Suppressor macrophage (primary cell): ENCODE data around the gene MACROD1.
A peak's percentile ranks its signal among the peaks of the same experiment; 100 is the strongest.

ENCODE experiments used
- DNase-seq, 4 experiments: peaks; one replicate each; pipeline ENCODE4 v3.0.0-alpha.2; 2020 to 2022

The MACROD1 gene

GRCh38 chr11:64034411-64034811, 131.5 kb downstream of the MACROD1 start:
- peak in 1 of 4 experiments; percentile 29 for DNase-seq

GRCh38 chr11:64032050-64032449, 133.9 kb downstream of the MACROD1 start:
- DNase-seq: no peak

- no peak for DNase-seq
Measured at GRCh38 chr11:64031001-64031400, 134.9 kb downstream of the MACROD1 start.

GRCh38 chr11:64029773-64030172, 136.1 kb downstream of the MACROD1 start:
- DNase-seq: no peak

GRCh38 chr11:64028398-64029115, 137.4 kb downstream of the MACROD1 start:
- DNase-seq: peak in 2 of 4 experiments; percentile 37 to 46

GRCh38 chr11:64027651-64028397, 138.1 kb downstream of the MACROD1 start:
- peak; percentile 68 to 88 (median 80) for DNase-seq

GRCh38 chr11:64026575-64027205, 139.2 kb downstream of the MACROD1 start:
- peak in 2 of 4 experiments; percentile 19 to 25 for DNase-seq

GRCh38 chr11:64025205-64025604, 140.7 kb downstream of the MACROD1 start:
- DNase-seq: no peak

- no peak for DNase-seq
Measured at GRCh38 chr11:64023712-64024710, 141.9 kb downstream of the MACROD1 start.

- DNase-seq: no peak
Measured at GRCh38 chr11:64022125-64022784, 143.7 kb downstream of the MACROD1 start.

GRCh38 chr11:64021757-64022093, 144.2 kb downstream of the MACROD1 start:
- DNase-seq: no peak

- no peak for DNase-seq
Measured at GRCh38 chr11:64020976-64021756, 144.7 kb downstream of the MACROD1 start.

- DNase-seq: no peak
Measured at GRCh38 chr11:64019106-64020037, 146.5 kb downstream of the MACROD1 start.

- DNase-seq: no peak
Measured at GRCh38 chr11:64018310-64018709, 147.6 kb downstream of the MACROD1 start.

- DNase-seq: no peak
Measured at GRCh38 chr11:64017945-64018224, 148.0 kb downstream of the MACROD1 start.

- no peak for DNase-seq
Measured at GRCh38 chr11:64015935-64016845, 149.7 kb downstream of the MACROD1 start.

- no peak for DNase-seq
Measured at GRCh38 chr11:64015510-64015909, 150.4 kb downstream of the MACROD1 start.

GRCh38 chr11:64014356-64014755, 151.6 kb downstream of the MACROD1 start:
- DNase-seq: no peak
